Tibial artery (tissue), 4 donors: ENCODE measurements around the gene ECE2.

Experiments
- DNase-seq, 2 donors: peaks; one replicate each; pipeline ENCODE4 v3.0.0-alpha.2; 2019
- H3K27ac ChIP-seq, 2 donors: fragments of 200-600 bp; sonication (generic) in 1 of 2; 1 replicate in 1 of 2; 2 replicates in 1 of 2; pipeline ENCODE4 v1.5.1; 2018 to 2019; ENCODE audit warnings: mild to moderate bottlenecking in 1 of 2
- H3K27me3 ChIP-seq, 2 donors: fragments of 200-600 bp; sonication (generic) in 1 of 2; one replicate each; pipeline versions ENCODE4 v1.5.1 to v1.6.0; 2016 to 2019
- H3K36me3 ChIP-seq, 3 donors: fragments of 200-600 bp; sonication (generic) in 2 of 3; one replicate each; pipeline ENCODE4 v1.5.1; 2016 to 2019; ENCODE audit warnings: mild to moderate bottlenecking in 2 of 3
- H3K4me1 ChIP-seq, 4 donors: fragments of 200-600 bp; sonication (generic) in 2 of 4; 1 replicate in 3 of 4; 2 replicates in 1 of 4; pipeline ENCODE4 v1.5.1; 2016 to 2019
- H3K4me3 ChIP-seq, 2 donors: fragments of 200-600 bp; sonication (generic) in 1 of 2; 1 replicate in 1 of 2; 2 replicates in 1 of 2; pipeline ENCODE4 v1.5.1; 2018 to 2019; ENCODE audit warnings: mild to moderate bottlenecking in 2 of 2
- H3K9me3 ChIP-seq, 3 donors: fragments of 200-600 bp; sonication (generic) in 1 of 3; one replicate each; pipeline ENCODE4 v1.5.1; 2016 to 2019
- intact Hi-C: fragments of 100-400 bp; cut with DNase I; formaldehyde crosslinking; loops from one replicate; pipeline ENCODE4 v1.15.0; 2023; ENCODE audit warnings: low total_unique reads
- TF ChIP-seq, protein P1 (sequence below), 2 experiments: fragments of 200-600 bp in 1 of 2; fragments of 450-650 bp in 1 of 2; IDR thresholded peaks; one replicate each; pipeline ENCODE4 v1.5.1; 2017 to 2019; ENCODE audit warnings: antibody characterized with exemption in 2 of 2, mild to moderate bottlenecking in 1 of 2, moderate library complexity in 1 of 2

Gene ECE2

DNA sequence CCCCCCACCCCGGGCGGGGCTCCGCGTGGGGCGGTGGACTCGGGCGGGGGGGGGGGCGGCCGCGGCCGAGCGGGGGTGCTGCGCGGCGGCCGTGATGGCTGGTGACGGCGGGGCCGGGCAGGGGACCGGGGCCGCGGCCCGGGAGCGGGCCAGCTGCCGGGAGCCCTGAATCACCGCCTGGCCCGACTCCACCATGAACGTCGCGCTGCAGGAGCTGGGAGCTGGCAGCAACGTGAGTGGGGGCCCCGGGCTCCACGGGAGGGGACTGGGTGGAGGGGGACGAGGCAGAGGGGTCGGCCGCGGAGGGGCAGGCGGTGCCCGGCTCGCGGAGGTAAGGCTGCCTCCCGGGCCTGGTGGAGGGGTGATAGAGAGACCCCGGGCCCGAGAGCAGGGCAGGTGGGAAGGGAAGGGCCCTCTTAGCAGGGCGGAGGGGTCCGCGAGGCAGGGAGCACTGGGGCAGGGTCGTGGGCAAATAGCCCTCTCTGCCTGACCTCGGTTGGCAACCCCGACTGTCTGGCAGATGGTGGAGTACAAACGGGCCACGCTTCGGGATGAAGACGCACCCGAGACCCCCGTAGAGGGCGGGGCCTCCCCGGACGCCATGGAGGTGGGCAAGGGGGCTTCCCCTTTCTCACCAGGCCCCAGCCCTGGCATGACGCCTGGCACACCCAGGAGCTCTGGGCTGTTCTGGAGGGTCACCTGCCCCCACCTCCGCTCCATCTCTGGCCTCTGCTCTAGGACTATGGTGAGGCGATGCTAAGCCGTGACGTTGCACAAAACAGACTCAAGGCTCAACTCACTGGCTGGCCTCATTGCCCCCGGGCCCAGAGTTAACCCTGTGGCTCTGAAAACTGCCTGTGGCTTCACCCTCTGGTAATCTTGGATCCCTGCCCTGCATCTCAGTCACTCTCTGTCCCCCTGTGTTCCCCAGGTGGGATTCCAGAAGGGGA lies at the start of gene ECE2:
Gene ECE2, plus strand, starts transcription at position 62 of the 950 bp plus-strand sequence. Its CDS starts 132 bp downstream, at position 194.
- TF ChIP-seq, protein P1, sequence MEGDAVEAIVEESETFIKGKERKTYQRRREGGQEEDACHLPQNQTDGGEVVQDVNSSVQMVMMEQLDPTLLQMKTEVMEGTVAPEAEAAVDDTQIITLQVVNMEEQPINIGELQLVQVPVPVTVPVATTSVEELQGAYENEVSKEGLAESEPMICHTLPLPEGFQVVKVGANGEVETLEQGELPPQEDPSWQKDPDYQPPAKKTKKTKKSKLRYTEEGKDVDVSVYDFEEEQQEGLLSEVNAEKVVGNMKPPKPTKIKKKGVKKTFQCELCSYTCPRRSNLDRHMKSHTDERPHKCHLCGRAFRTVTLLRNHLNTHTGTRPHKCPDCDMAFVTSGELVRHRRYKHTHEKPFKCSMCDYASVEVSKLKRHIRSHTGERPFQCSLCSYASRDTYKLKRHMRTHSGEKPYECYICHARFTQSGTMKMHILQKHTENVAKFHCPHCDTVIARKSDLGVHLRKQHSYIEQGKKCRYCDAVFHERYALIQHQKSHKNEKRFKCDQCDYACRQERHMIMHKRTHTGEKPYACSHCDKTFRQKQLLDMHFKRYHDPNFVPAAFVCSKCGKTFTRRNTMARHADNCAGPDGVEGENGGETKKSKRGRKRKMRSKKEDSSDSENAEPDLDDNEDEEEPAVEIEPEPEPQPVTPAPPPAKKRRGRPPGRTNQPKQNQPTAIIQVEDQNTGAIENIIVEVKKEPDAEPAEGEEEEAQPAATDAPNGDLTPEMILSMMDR (IDR thresholded peaks at IDR 0.05): no peak
- no peak for DNase-seq
- intact Hi-C loops: no loop called here
- Histone ChIP-seq H3K27me3 (peaks cover 0 to 44% of the 10 kb centered on the region in 2 donors), H3K36me3 (no peaks in the 10 kb centered on the region), H3K4me1 (peaks cover 0 to 6% (median 1%) of the 10 kb centered on the region in 4 donors), H3K27ac (no peak within 1 kb of the TSS), H3K4me3 (no peak within 1 kb of the TSS), H3K9me3 (no peaks in the 10 kb centered on the region)

DNA sequence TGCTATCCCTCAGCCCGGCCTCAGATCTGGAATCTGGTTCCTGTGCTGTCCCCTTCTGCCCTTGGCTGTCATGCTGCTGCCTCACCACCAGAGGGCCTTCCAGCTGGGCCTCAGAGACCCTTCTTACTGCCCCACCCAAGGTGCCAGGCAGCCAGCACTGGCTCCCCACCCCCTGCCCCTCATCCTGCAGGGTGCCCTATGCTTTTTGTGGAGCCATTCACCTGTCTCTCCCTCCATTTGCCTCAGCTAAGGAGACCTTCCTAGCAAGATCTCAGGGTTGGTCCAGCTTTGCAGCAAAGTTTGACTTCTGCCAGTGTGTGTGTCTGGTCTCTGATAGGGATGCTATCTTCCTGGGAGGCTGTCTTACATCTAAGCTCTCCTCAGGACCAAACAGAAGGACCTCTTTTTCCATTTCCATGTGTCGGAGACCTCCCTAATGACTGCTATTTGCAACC lies 48.3 kb upstream of the ECE2 start:
- H3K4me1 ChIP-seq: peaks cover 0 to 26% (median 23%) of the 10 kb centered on the region in 4 donors
- no peaks in the 10 kb centered on the region for H3K36me3 ChIP-seq
- no peak overlapping the region for H3K4me3 ChIP-seq
- intact Hi-C loops: no loop called here
- TF ChIP-seq, protein P1 (IDR thresholded peaks at IDR 0.05): peak; percentile 30 to 53
- no peak for DNase-seq
- no peaks in the 10 kb centered on the region for H3K9me3 ChIP-seq
- H3K27me3 ChIP-seq: peaks cover 8 to 57% of the 10 kb centered on the region in 2 donors
- H3K27ac ChIP-seq: no peak overlapping the region

DNA sequence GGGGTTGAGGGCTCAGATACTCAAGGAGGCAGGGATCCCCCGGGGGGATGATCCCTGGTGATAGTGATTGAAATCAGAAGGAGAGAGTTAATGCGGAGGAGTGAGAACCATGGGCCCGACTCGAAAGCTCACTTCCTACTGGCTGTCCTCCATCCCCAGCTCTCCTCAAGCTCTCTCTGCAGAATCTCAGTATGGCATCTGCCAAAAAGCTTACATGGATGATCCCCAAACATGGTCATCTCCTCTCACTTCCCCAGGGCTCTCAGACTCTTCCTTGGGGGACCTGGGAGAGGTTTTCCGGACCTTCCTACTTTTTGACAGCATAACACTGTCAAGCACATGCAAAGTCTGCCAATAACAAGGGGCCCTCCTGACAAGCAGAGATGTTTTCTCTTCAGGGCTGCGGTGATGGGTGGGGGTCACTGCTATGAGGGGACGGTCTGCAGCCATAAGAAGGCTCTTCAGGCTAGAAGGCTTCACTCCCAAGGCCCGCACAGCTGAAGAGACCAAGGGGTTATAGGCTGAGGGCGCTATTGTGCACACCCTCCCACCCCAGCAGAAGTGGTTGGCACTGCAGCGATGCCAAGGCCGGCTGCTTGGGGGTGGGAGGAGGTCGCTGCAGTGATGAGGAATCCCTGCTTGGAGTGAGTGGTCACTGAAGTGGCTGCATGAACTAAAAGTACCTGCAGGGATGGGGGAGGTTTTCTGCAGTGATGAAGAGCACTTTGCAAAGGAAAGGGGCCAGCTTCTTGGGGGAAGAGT lies 47.3 kb upstream of the ECE2 start:
- Histone ChIP-seq H3K27ac (no peak overlapping the region), H3K4me3 (peak overlapping the region in 1 of 2 donors; percentile 63), H3K9me3 (no peaks in the 10 kb centered on the region), H3K4me1 (peaks cover 0 to 26% (median 23%) of the 10 kb centered on the region in 4 donors), H3K27me3 (peaks cover 8 to 67% of the 10 kb centered on the region in 2 donors), H3K36me3 (no peaks in the 10 kb centered on the region)
- intact Hi-C loops: no loop called here
- DNase-seq: no peak
- TF ChIP-seq, protein P1 (IDR thresholded peaks at IDR 0.05): no peak

DNA sequence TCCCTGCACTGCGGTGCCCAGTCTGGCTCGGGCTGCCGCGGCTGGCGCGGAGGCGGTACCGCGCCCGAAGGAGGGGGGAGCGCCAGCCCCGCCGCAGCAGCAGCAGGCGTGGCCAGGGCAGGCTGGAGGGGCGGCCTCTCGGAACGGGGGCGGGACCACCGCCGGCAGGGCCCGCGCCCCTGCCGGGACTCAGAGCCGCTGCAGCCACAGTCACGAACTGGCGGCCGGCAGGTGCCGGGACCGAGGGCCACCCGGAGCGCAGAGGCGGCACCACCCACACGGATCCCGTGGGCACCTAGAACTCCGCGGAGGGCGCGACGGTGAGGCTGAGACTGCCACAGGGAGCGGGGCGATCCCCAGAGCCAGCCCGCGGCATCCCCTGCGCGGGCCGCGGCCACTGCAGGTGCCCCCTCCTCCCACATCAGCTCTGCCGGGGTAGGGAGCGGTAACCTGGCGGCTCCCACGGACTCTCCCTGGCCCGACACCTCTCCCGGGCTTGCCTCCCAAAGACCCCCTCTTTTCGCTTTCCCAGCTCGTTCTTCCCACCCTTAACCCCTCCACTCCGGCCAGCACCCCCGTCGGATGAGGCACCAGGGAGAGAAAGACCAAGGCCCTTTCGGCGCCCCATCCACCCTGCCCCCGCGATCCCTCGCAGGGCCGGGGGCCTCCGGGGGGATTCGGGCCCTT lies 46.3 kb upstream of the ECE2 start, which contains the start of gene VWA5B2:
Gene VWA5B2, plus strand, starts transcription at position 192 of the 687 bp plus-strand sequence. CDS start 944 bp downstream, outside the sequence.
- peak within 1 kb of the TSS; percentile 34 to 63 for H3K4me3 ChIP-seq
- H3K27ac ChIP-seq: no peak within 1 kb of the TSS
- H3K9me3 ChIP-seq: no peaks in the 10 kb centered on the region
- H3K27me3 ChIP-seq: peaks cover 8 to 76% of the 10 kb centered on the region in 2 donors
- DNase-seq: no peak
- H3K36me3 ChIP-seq: no peaks in the 10 kb centered on the region
- TF ChIP-seq, protein P1 (IDR thresholded peaks at IDR 0.05): no peak
- peaks cover 0 to 26% (median 23%) of the 10 kb centered on the region in 4 donors for H3K4me1 ChIP-seq
- intact Hi-C loops: no loop called here

DNA sequence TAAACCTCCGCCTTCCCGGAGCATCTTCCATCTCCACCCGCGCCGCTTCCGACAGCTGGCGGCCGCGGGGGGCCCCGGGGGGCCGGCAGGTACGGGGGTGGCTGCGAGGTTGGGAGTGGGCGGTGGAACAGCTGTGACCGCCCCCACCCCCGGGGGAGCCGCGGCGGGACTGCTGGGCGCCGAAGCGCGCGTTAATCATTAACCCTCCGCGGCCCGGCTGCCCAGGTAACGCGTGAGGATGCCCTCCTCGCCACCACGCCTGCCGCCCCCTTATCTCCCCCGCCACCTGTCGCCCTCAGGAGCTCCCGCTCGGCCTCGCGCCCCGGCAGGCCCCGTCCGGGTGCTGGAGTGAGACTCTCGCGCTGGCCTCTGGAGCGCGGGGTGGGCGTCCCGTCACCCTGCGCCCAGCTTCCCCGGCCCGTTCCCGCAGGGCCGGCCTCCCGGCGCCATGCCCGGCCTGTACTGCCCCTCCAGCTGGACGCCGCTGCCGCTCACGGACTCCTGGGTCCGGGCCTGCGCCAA lies 45.7 kb upstream of the ECE2 start:
- intact Hi-C loops: no loop called here
- no peaks in the 10 kb centered on the region for H3K36me3 ChIP-seq
- peaks cover 0 to 26% (median 23%) of the 10 kb centered on the region in 4 donors for H3K4me1 ChIP-seq
- no peak overlapping the region for H3K27ac ChIP-seq
- peak overlapping the region; percentile 34 to 63 for H3K4me3 ChIP-seq
- DNase-seq: no peak
- TF ChIP-seq, protein P1 (IDR thresholded peaks at IDR 0.05): no peak
- no peaks in the 10 kb centered on the region for H3K9me3 ChIP-seq
- H3K27me3 ChIP-seq: peaks cover 8 to 76% of the 10 kb centered on the region in 2 donors
